ENCODE results near the gene GGN. TPM values are rescaled to one million over a fixed set of nuclear protein-coding genes. Genes with fewer than 3 reads are reported as not detected.

The GGN gene
- total RNA-seq, 1 donor from 2014 or later: 2.1 TPM

DNA sequence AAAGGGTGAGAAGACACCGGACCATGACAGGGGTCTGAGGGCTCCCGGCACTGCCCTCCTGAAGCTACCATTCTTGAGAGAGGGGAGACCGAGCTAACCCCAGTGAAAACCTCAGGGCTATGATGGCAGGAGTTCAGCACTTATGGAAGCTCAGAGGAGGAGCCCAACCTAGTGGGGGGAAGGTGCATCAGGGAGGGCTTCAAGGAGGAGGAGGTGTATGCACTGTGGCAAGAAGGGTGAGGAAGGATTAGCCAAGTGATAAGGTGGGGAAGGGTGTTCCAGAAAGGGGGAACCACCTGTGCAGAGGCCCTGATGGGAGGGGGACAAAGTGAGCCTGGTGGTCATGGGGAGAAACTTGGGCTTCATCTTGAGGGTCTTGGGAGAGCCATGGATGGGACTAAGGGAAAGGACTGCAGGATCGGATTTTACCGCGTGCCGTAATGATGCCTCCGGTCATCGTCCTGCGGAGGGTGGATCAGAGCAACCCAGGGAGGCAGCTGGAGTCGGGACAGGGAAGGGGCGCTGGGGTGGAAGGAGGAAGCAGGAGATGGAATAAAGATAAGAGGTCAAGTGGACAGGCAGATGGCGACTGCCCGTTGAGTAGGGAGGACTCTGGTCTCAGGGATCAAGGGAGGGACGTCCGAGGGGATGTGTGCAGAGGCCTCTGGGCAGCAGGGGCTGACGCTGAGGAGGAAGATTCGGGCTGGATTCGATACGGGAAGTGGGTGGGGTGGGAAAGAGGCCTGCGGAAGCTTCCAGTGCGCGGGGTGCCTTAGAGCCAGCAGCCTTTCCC is 26.8 kb downstream of the GGN start:
- TF ChIP-seq, protein P1, sequence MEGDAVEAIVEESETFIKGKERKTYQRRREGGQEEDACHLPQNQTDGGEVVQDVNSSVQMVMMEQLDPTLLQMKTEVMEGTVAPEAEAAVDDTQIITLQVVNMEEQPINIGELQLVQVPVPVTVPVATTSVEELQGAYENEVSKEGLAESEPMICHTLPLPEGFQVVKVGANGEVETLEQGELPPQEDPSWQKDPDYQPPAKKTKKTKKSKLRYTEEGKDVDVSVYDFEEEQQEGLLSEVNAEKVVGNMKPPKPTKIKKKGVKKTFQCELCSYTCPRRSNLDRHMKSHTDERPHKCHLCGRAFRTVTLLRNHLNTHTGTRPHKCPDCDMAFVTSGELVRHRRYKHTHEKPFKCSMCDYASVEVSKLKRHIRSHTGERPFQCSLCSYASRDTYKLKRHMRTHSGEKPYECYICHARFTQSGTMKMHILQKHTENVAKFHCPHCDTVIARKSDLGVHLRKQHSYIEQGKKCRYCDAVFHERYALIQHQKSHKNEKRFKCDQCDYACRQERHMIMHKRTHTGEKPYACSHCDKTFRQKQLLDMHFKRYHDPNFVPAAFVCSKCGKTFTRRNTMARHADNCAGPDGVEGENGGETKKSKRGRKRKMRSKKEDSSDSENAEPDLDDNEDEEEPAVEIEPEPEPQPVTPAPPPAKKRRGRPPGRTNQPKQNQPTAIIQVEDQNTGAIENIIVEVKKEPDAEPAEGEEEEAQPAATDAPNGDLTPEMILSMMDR (IDR thresholded peaks at IDR 0.05; ENCODE audit: insufficient read depth, low read depth, low read length): no peak
- TF ChIP-seq EZH2 (IDR thresholded peaks at IDR 0.05; ENCODE audit: insufficient read depth, low read length): no peak
- no peak for FAIRE-seq

DNA sequence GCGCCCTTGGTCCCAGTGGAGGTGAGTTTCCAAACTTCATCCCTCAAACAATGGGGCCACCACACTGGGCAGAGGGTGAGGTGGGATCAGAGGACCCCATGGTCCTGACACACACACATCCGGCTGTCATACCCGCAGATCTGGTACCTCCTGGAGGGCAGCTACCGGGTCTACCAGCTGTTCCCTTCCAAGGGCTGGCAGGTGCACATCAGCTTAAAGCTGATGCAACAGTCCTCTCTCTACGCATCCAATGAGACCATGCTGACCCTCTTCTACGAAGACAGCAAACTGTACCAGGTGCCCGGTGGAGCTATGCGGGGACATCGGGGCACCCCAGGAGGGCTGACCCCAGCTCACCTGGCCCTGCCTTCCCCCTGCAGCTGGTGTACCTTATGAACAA is 27.5 kb downstream of the GGN start:
- no peaks in the 10 kb centered on the region for H3K79me2 ChIP-seq (ENCODE audit: insufficient read depth, low read length)
- no peak overlapping the region for H3K4me3 ChIP-seq (ENCODE audit: insufficient read depth, low read depth, low read length)
- no peaks in the 10 kb centered on the region for H3K9me3 ChIP-seq (ENCODE audit: insufficient read depth, low read depth, low read length)
- no peak overlapping the region for H3K9ac ChIP-seq (ENCODE audit: low read length)
- H3K27me3 ChIP-seq (ENCODE audit: insufficient read depth, low read length): peaks cover 29% of the 10 kb centered on the region
- Mint-ChIP-seq H3K4me1 (ENCODE audit: low read depth, unreplicated experiment) (no peaks in the 10 kb centered on the region), H3K27ac (ENCODE audit: unreplicated experiment) (no peak overlapping the region), H3K4me3 (ENCODE audit: unreplicated experiment) (peak overlapping the region; percentile 85), H3K9me3 (ENCODE audit: unreplicated experiment) (no peaks in the 10 kb centered on the region), H3K36me3 (ENCODE audit: low read depth, unreplicated experiment) (no peaks in the 10 kb centered on the region), H3K27me3 (ENCODE audit: low read depth, unreplicated experiment) (peaks cover 46% of the 10 kb centered on the region)
- H3K27ac ChIP-seq (ENCODE audit: low read depth, low read length): no peak overlapping the region
- FAIRE-seq (no peak), DNase-seq (ENCODE audit: low read depth) (no peak)
- no peaks in the 10 kb centered on the region for H4K20me1 ChIP-seq (ENCODE audit: insufficient read depth, low read length)
- TF ChIP-seq EZH2 (IDR thresholded peaks at IDR 0.05; ENCODE audit: insufficient read depth, low read length): no peak
- TF ChIP-seq, protein P1 (IDR thresholded peaks at IDR 0.05; ENCODE audit: insufficient read depth, low read depth, low read length): no peak
- H3K36me3 ChIP-seq (ENCODE audit: insufficient read depth, low read length): no peaks in the 10 kb centered on the region
- H3K4me2 ChIP-seq (ENCODE audit: low read length): no peak overlapping the region
- no peak overlapping the region for H2AFZ ChIP-seq (ENCODE audit: low read depth, low read length)
- H3K4me1 ChIP-seq (ENCODE audit: insufficient read depth, low read length): peaks cover 9% of the 10 kb centered on the region

More for the DNA sequence above, 26.8 kb downstream of the GGN start:
- no peak for DNase-seq (ENCODE audit: low read depth)
- H3K36me3 ChIP-seq (ENCODE audit: insufficient read depth, low read length): no peaks in the 10 kb centered on the region
- H3K4me3 ChIP-seq (ENCODE audit: insufficient read depth, low read depth, low read length): peak overlapping the region; percentile 65
- peaks cover 9% of the 10 kb centered on the region for H3K4me1 ChIP-seq (ENCODE audit: insufficient read depth, low read length)
- peaks cover 29% of the 10 kb centered on the region for H3K27me3 ChIP-seq (ENCODE audit: insufficient read depth, low read length)
- H3K9me3 Mint-ChIP-seq (ENCODE audit: unreplicated experiment): no peaks in the 10 kb centered on the region
- no peaks in the 10 kb centered on the region for H4K20me1 ChIP-seq (ENCODE audit: insufficient read depth, low read length)
- peak overlapping the region; percentile 85 for H3K4me2 ChIP-seq (ENCODE audit: low read length)
- no peaks in the 10 kb centered on the region for H3K4me1 Mint-ChIP-seq (ENCODE audit: low read depth, unreplicated experiment)
- H2AFZ ChIP-seq (ENCODE audit: low read depth, low read length): peak overlapping the region; percentile 94
- peak overlapping the region; percentile 85 for H3K4me3 Mint-ChIP-seq (ENCODE audit: unreplicated experiment)
- no peak overlapping the region for H3K27ac ChIP-seq (ENCODE audit: low read depth, low read length)
- no peaks in the 10 kb centered on the region for H3K79me2 ChIP-seq (ENCODE audit: insufficient read depth, low read length)
- no peak overlapping the region for H3K27ac Mint-ChIP-seq (ENCODE audit: unreplicated experiment)
- H3K27me3 Mint-ChIP-seq (ENCODE audit: low read depth, unreplicated experiment): peaks cover 43% of the 10 kb centered on the region
- H3K9ac ChIP-seq (ENCODE audit: low read length): no peak overlapping the region
- no peaks in the 10 kb centered on the region for H3K9me3 ChIP-seq (ENCODE audit: insufficient read depth, low read depth, low read length)
- no peaks in the 10 kb centered on the region for H3K36me3 Mint-ChIP-seq (ENCODE audit: low read depth, unreplicated experiment)
